Measurements from ENCODE around the gene SRR.

Gene SRR

DNA sequence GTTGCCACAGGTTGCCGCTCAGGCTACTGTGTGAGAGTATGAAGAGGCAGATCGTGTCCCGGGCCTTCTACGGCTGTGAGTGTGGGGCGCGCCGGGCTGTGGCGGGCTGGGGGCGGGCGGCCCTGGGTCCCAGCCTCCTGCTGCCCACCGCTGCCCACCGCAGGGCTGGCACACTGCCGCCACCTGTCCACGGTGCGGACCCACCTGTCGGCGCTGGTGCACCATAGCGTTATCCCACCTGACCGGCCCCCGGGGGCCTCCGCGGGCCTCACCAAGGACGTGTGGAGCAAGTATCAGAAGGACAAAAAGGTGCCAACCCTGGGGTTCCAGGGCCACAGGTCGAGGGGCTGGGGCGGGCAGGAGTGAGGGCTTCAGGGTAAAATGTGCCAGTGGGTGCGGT is 68.4 kb downstream of the SRR start:
- TF ChIP-seq, protein P1, sequence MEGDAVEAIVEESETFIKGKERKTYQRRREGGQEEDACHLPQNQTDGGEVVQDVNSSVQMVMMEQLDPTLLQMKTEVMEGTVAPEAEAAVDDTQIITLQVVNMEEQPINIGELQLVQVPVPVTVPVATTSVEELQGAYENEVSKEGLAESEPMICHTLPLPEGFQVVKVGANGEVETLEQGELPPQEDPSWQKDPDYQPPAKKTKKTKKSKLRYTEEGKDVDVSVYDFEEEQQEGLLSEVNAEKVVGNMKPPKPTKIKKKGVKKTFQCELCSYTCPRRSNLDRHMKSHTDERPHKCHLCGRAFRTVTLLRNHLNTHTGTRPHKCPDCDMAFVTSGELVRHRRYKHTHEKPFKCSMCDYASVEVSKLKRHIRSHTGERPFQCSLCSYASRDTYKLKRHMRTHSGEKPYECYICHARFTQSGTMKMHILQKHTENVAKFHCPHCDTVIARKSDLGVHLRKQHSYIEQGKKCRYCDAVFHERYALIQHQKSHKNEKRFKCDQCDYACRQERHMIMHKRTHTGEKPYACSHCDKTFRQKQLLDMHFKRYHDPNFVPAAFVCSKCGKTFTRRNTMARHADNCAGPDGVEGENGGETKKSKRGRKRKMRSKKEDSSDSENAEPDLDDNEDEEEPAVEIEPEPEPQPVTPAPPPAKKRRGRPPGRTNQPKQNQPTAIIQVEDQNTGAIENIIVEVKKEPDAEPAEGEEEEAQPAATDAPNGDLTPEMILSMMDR (conservative IDR thresholded peaks at IDR 0.05; ENCODE audit: low read depth, low read length) = no peak
- no peak overlapping the region for H3K4me3 ChIP-seq (ENCODE audit: low read length)
- DNase-seq (ENCODE audit: low read depth) = no peak

DNA sequence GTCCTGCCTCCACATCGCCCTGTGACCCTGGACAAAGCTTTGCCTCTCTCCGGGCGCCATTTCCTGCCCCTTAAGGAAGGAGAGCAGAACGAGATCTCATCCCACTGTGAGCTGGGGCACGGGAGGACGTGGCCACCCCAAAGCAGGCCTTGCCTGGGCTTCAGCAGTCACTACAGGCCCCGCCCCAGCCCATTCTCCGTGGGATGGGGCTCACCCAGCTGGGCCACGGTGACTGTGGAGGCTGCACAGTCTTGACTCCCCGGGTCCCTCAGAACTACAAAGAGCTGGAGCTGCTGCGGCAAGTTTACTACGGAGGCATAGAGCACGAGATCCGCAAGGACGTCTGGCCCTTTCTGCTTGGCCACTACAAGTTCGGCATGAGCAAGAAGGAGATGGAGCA is 68.9 kb downstream of the SRR start:
- TF ChIP-seq, protein P1 (conservative IDR thresholded peaks at IDR 0.05; ENCODE audit: low read depth, low read length) = no peak
- H3K4me3 ChIP-seq (ENCODE audit: low read length) = no peak overlapping the region
- no peak for DNase-seq (ENCODE audit: low read depth)

DNA sequence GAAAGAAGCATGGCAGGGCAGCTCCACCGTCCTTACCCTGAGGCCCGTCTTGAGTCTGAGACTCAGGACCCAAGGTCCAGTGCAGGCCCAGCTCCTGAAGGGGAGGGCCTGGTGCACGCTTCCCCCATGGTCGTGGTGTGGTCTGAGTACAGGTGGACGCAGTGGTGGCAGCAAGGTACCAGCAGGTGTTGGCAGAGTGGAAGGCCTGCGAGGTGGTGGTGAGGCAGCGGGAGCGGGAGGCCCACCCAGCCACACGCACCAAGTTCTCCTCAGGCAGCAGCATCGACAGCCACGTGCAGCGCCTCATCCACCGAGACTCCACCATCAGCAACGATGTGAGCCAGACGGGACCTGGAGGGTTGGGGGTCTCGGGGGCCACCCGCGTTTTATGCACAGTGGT is 69.4 kb downstream of the SRR start:
- DNase-seq (ENCODE audit: low read depth) = no peak
- H3K4me3 ChIP-seq (ENCODE audit: low read length) = no peak overlapping the region
- TF ChIP-seq, protein P1 (conservative IDR thresholded peaks at IDR 0.05; ENCODE audit: low read depth, low read length) = no peak
